Psoas muscle (tissue), 8 donors: ENCODE data around the gene FAM149A. TPM values are rescaled to one million over a fixed set of nuclear protein-coding genes. Genes with fewer than 3 reads are reported as not detected.

Source experiments
- ATAC-seq, 4 donors: fragments of 200-7000 bp; cut with Tn5 transposase; one replicate each; pipeline ENCODE4 v1.9.1; 2020; ENCODE audit warnings: moderate library complexity in 3 of 4, mild to moderate bottlenecking in 2 of 4
- DNase-seq, 2 donors: peaks; one replicate each; pipeline ENCODE4 v3.0.0-alpha.2; 2020
- H3K27ac ChIP-seq: fragments of 200-600 bp; one replicate; pipeline ENCODE4 v1.8.0; 2022
- H3K27me3 ChIP-seq, 3 donors: fragments of 200-600 bp in 1 of 3; one replicate each; pipeline versions ENCODE4 v1.6.1 to v1.8.0; 2013 to 2022; ENCODE audit warnings: low read length in 2 of 3, mild to moderate bottlenecking in 2 of 3, moderate library complexity in 1 of 3; ENCODE audit not compliant: insufficient read depth in 3 of 3
- H3K36me3 ChIP-seq, 2 donors: fragments of 200-600 bp in 1 of 2; one replicate each; pipeline versions ENCODE4 v1.6.1 to v1.8.0; 2013 to 2022; ENCODE audit warnings: low read depth in 1 of 2, mild to moderate bottlenecking in 1 of 2, moderate library complexity in 1 of 2; ENCODE audit not compliant: insufficient read depth in 1 of 2
- H3K4me1 ChIP-seq: fragments of 200-600 bp; one replicate; pipeline ENCODE4 v1.8.0; 2022
- H3K4me3 ChIP-seq: fragments of 200-600 bp; one replicate; pipeline ENCODE4 v1.8.0; 2022; ENCODE audit warnings: mild to moderate bottlenecking
- H3K9me3 ChIP-seq: fragments of 200-600 bp; one replicate; pipeline ENCODE4 v1.8.0; 2022
- WGBS, 3 donors: extraction: QIAGEN DNeasy Blood & Tissue Kit; methylation state at CpG; one replicate each; pipeline versions ENCODE4 v1.1.6 to v1.1.7; 2013; 5-methylcytosine and 5-hydroxymethylcytosine counted together
- intact Hi-C, 2 donors: fragments of 100-400 bp; cut with DNase I; formaldehyde crosslinking; loops; one replicate each; pipeline versions ENCODE4 v1.11.0 to v1.14.2; 2022
- polyA plus RNA-seq, 3 donors: library from polyadenylated mRNA; stranded (reverse); fragments of 200-250 nt; gene quantifications; one replicate each; pipeline ENCODE4 v1.2.3, GENCODE V29; 2013
- total RNA-seq, 4 donors: library from RNA; stranded (reverse); fragmentation: NEBNext Ultra II Directional in 2 of 4; extraction: Animal tissue kit (Norgen Biotek cat#: 25700) in 2 of 4; gene quantifications; one replicate each; pipeline versions ENCODE4 v1.2.1 to v1.2.4, GENCODE V29; 2021 to 2023
- TF ChIP-seq, protein P1 (sequence below): fragments of 200-600 bp; IDR thresholded peaks from one replicate; pipeline ENCODE4 v1.8.0; 2022; ENCODE audit warnings: antibody characterized with exemption
- donor health status: healthy with polysubstance abuse.
- donor health status: DM: no; HTN: no; CAD: no; lungs with moderate emphysema.
- donor health status: Bipolar disorder and iron deficiency.
- donor health status: healthy.
- donor health status: DM: yes; HTN: yes; CAD: no.
- donor health status: DM: no; HTN: no; CAD: no.
- donor health status: DM: no; HTN: no; CAD: no.
- donor health status: DM: yes; HTN: yes; CAD: no.

The FAM149A gene
- total and polyA plus RNA-seq, 7 donors: 1.0 to 9.0 (median 5.8) TPM

- Histone ChIP-seq H3K36me3 (no peaks in the 10 kb centered on the region), H3K27ac (no peak overlapping the region), H3K27me3 (no peaks in the 10 kb centered on the region), H3K4me1 (no peaks in the 10 kb centered on the region), H3K9me3 (no peaks in the 10 kb centered on the region), H3K4me3 (no peak overlapping the region)
- 86 to 91% (median 88%) methylated on average over 1 of the region's 1 CpG for WGBS, 3 donors
- no peak for DNase-seq
- TF ChIP-seq, protein P1, sequence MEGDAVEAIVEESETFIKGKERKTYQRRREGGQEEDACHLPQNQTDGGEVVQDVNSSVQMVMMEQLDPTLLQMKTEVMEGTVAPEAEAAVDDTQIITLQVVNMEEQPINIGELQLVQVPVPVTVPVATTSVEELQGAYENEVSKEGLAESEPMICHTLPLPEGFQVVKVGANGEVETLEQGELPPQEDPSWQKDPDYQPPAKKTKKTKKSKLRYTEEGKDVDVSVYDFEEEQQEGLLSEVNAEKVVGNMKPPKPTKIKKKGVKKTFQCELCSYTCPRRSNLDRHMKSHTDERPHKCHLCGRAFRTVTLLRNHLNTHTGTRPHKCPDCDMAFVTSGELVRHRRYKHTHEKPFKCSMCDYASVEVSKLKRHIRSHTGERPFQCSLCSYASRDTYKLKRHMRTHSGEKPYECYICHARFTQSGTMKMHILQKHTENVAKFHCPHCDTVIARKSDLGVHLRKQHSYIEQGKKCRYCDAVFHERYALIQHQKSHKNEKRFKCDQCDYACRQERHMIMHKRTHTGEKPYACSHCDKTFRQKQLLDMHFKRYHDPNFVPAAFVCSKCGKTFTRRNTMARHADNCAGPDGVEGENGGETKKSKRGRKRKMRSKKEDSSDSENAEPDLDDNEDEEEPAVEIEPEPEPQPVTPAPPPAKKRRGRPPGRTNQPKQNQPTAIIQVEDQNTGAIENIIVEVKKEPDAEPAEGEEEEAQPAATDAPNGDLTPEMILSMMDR: no peak
- intact Hi-C loops: no loop called here
- no peak for ATAC-seq
These were observed 117.1 kb downstream of the FAM149A start for GRCh38 chr4:186221624-186222023.

Other genes with a start within 250 kb of the FAM149A start
- 1 to 10 TPM; 1.0 to 4.0 (median 1.7) TPM for gene TLR3, start 35.5 kb upstream of the FAM149A start, total RNA-seq
- gene TLR3, start 35.5 kb upstream of the FAM149A start, polyA plus RNA-seq: under 1 TPM; 0.49 to 0.66 (median 0.49) TPM
- 1 to 10 TPM; 3.9 to 6.8 (median 4.8) TPM for gene CYP4V2, start 86.9 kb downstream of the FAM149A start, total RNA-seq
- gene CYP4V2, start 86.9 kb downstream of the FAM149A start, polyA plus RNA-seq: 1 to 10 TPM; 2.6 to 5.1 (median 5.0) TPM
- gene KLKB1, start 122.8 kb downstream of the FAM149A start, total RNA-seq: under 1 TPM in 3 of 4 donors, not detected in 1; 0.29 to 0.91 (median 0.49) TPM
- under 1 TPM; 0.32 to 0.49 (median 0.44) TPM for gene KLKB1, start 122.8 kb downstream of the FAM149A start, polyA plus RNA-seq
- under 1 TPM in 1 of 4 donors, not detected in 3; 0.22 TPM for gene F11, start 161.5 kb downstream of the FAM149A start, total RNA-seq
- under 1 TPM in 2 of 3 donors, not detected in 1; 0.08 to 0.19 TPM for gene F11, start 161.5 kb downstream of the FAM149A start, polyA plus RNA-seq